Astrocyte (in vitro differentiated cells and primary cell): ENCODE data around the gene LIN9. TPM values are rescaled to one million over a fixed set of nuclear protein-coding genes. Genes with fewer than 3 reads are reported as not detected.

Experiments used
- DNase-seq: peaks from one replicate; pipeline ENCODE4 v3.0.0-alpha.2; 2010; ENCODE audit warnings: low read depth
- FAIRE-seq: peaks from 2 replicates; lab custom pipeline; 2011; peaks lifted over from hg19 to GRCh38; lab: Jason Lieb, UNC
- H2AFZ ChIP-seq: 2 replicates; pipeline ENCODE4 v1.6.0; 2012; ENCODE audit warnings: low read depth, low read length, inconsistent platforms
- H3K27ac ChIP-seq: 2 replicates; pipeline ENCODE4 v1.5.1; 2011; ENCODE audit warnings: low read depth, low read length, inconsistent platforms
- H3K27me3 ChIP-seq: 2 replicates; pipeline ENCODE4 v1.6.0; 2011; ENCODE audit warnings: low read length, inconsistent platforms; ENCODE audit not compliant: insufficient read depth
- H3K36me3 ChIP-seq: 2 replicates; pipeline ENCODE4 v1.5.1; 2011; ENCODE audit warnings: low read length, inconsistent platforms; ENCODE audit not compliant: insufficient read depth
- H3K4me1 ChIP-seq: 2 replicates; pipeline ENCODE4 v1.5.1; 2011; ENCODE audit warnings: low read length, inconsistent platforms; ENCODE audit not compliant: insufficient read depth
- H3K4me2 ChIP-seq: 2 replicates; pipeline ENCODE4 v1.6.0; 2012; ENCODE audit warnings: low read length, inconsistent platforms
- H3K4me3 ChIP-seq: 2 replicates; pipeline ENCODE4 v1.5.1; 2011; ENCODE audit warnings: low read depth, mild to moderate bottlenecking, low read length, inconsistent platforms; ENCODE audit not compliant: insufficient read depth
- H3K79me2 ChIP-seq: 2 replicates; pipeline ENCODE4 v1.6.0; 2012; ENCODE audit warnings: mild to moderate bottlenecking, low read length, inconsistent platforms; ENCODE audit not compliant: insufficient read depth
- H3K9ac ChIP-seq: 2 replicates; pipeline ENCODE4 v1.6.0; 2012; ENCODE audit warnings: mild to moderate bottlenecking, low read length, inconsistent platforms
- H3K9me3 ChIP-seq: 2 replicates; pipeline ENCODE4 v1.5.1; 2012; ENCODE audit warnings: low read depth, mild to moderate bottlenecking, low read length, inconsistent platforms; ENCODE audit not compliant: insufficient read depth
- H4K20me1 ChIP-seq: 2 replicates; pipeline ENCODE4 v1.6.0; 2012; ENCODE audit warnings: low read length, inconsistent platforms; ENCODE audit not compliant: insufficient read depth
- H3K27ac Mint-ChIP-seq: one replicate; pipeline ENCODE4 v1.8.0; 2021; ENCODE audit warnings: mild to moderate bottlenecking, mixed read lengths; ENCODE audit not compliant: unreplicated experiment
- H3K27me3 Mint-ChIP-seq: one replicate; pipeline ENCODE4 v1.8.0; 2021; ENCODE audit warnings: low read depth, mixed read lengths; ENCODE audit not compliant: unreplicated experiment
- H3K36me3 Mint-ChIP-seq: one replicate; pipeline ENCODE4 v1.8.0; 2021; ENCODE audit warnings: low read depth, mixed read lengths; ENCODE audit not compliant: unreplicated experiment
- H3K4me1 Mint-ChIP-seq: one replicate; pipeline ENCODE4 v1.8.0; 2021; ENCODE audit warnings: low read depth, mixed read lengths; ENCODE audit not compliant: unreplicated experiment
- H3K4me3 Mint-ChIP-seq: one replicate; pipeline ENCODE4 v1.8.0; 2021; ENCODE audit warnings: mild to moderate bottlenecking, moderate library complexity, mixed read lengths; ENCODE audit not compliant: unreplicated experiment
- H3K9me3 Mint-ChIP-seq: one replicate; pipeline ENCODE4 v1.8.0; 2021; ENCODE audit warnings: mild to moderate bottlenecking, mixed read lengths; ENCODE audit not compliant: unreplicated experiment
- EZH2 ChIP-seq: IDR thresholded peaks from 2 replicates; pipeline ENCODE4 v1.6.1; 2012; ENCODE audit warnings: mild to moderate bottlenecking, low read length, inconsistent platforms; ENCODE audit not compliant: insufficient read depth
- total RNA-seq: library from RNA; stranded (reverse); gene quantifications from 2 replicates; pipeline ENCODE4 v1.2.1, GENCODE V29; 2021
- TF ChIP-seq, protein P1 (sequence below): IDR thresholded peaks from 2 replicates; pipeline ENCODE4 v1.5.1; 2011; ENCODE audit warnings: low read depth, mild to moderate bottlenecking, inconsistent platforms, low read length, moderate library complexity; ENCODE audit not compliant: insufficient read depth

Gene LIN9
- total RNA-seq, 1 donor from 2014 or later = 4.0 TPM

DNA sequence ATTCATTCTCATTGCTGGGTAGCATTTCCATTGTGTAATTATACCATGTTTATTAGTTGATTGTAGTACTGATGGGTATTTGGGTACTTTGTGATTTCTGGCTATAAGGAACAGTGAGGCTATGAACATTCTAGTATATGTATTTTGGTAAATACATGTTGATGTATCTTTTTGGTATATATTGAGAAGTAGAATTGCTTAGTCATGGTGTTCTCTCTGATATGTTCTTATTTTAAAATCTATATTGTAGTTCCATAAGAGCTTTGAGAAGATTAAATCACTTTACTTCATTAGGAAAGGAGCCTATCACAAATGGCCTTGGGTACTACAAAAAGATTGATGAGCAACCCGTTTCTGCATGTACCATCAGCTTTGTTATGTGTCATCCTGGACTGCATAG lies 72.1 kb downstream of the LIN9 start:
- Histone ChIP-seq H3K4me2 (no peak overlapping the region), H3K4me3 (no peak overlapping the region), H3K9ac (no peak overlapping the region), H3K79me2 (no peaks in the 10 kb centered on the region), H3K4me1 (no peaks in the 10 kb centered on the region), H3K36me3 (peaks cover 4% of the 10 kb centered on the region), H3K27ac (no peak overlapping the region), H2AFZ (no peak overlapping the region), H3K9me3 (no peaks in the 10 kb centered on the region), H4K20me1 (no peaks in the 10 kb centered on the region), H3K27me3 (no peaks in the 10 kb centered on the region)
- no peak overlapping the region for H3K27ac Mint-ChIP-seq
- no peaks in the 10 kb centered on the region for H3K4me1 Mint-ChIP-seq
- no peak for DNase-seq
- no peaks in the 10 kb centered on the region for H3K9me3 Mint-ChIP-seq
- no peaks in the 10 kb centered on the region for H3K36me3 Mint-ChIP-seq
- no peaks in the 10 kb centered on the region for H3K27me3 Mint-ChIP-seq
- TF ChIP-seq EZH2 = no peak
- TF ChIP-seq, protein P1, sequence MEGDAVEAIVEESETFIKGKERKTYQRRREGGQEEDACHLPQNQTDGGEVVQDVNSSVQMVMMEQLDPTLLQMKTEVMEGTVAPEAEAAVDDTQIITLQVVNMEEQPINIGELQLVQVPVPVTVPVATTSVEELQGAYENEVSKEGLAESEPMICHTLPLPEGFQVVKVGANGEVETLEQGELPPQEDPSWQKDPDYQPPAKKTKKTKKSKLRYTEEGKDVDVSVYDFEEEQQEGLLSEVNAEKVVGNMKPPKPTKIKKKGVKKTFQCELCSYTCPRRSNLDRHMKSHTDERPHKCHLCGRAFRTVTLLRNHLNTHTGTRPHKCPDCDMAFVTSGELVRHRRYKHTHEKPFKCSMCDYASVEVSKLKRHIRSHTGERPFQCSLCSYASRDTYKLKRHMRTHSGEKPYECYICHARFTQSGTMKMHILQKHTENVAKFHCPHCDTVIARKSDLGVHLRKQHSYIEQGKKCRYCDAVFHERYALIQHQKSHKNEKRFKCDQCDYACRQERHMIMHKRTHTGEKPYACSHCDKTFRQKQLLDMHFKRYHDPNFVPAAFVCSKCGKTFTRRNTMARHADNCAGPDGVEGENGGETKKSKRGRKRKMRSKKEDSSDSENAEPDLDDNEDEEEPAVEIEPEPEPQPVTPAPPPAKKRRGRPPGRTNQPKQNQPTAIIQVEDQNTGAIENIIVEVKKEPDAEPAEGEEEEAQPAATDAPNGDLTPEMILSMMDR = no peak
- H3K4me3 Mint-ChIP-seq = no peak overlapping the region
- FAIRE-seq = no peak

DNA sequence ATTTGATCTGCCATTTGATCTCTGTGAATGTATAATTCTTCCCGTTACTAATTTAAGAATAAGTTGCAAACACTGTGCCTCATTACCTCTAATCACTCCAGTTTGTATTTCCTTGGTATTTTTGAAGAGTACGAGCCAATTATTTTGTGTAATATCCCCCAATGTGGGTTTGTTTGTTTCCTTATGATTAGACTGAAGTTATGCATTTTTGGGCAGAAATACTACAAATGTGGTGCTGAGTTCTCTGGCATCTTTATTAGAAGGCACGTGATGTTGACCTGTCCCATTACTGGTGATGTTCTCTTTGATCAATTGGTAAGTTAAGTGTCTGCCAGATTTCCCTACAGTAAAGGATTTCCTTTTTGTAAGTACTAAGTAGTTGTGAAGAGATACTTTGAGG lies 75.2 kb downstream of the LIN9 start:
- no peaks in the 10 kb centered on the region for H4K20me1 ChIP-seq
- H3K9ac ChIP-seq = no peak overlapping the region
- FAIRE-seq (no peak), DNase-seq (no peak)
- H3K9me3 ChIP-seq = no peaks in the 10 kb centered on the region
- no peaks in the 10 kb centered on the region for H3K27me3 ChIP-seq
- Mint-ChIP-seq H3K36me3 (no peaks in the 10 kb centered on the region), H3K27ac (no peak overlapping the region), H3K4me3 (no peak overlapping the region), H3K4me1 (no peaks in the 10 kb centered on the region), H3K27me3 (no peaks in the 10 kb centered on the region), H3K9me3 (no peaks in the 10 kb centered on the region)
- H2AFZ ChIP-seq = no peak overlapping the region
- no peak overlapping the region for H3K4me2 ChIP-seq
- H3K36me3 ChIP-seq = peaks cover 9% of the 10 kb centered on the region
- no peaks in the 10 kb centered on the region for H3K4me1 ChIP-seq
- no peak overlapping the region for H3K4me3 ChIP-seq
- TF ChIP-seq, protein P1 = no peak
- TF ChIP-seq EZH2 = no peak
- no peak overlapping the region for H3K27ac ChIP-seq
- H3K79me2 ChIP-seq = no peaks in the 10 kb centered on the region

DNA sequence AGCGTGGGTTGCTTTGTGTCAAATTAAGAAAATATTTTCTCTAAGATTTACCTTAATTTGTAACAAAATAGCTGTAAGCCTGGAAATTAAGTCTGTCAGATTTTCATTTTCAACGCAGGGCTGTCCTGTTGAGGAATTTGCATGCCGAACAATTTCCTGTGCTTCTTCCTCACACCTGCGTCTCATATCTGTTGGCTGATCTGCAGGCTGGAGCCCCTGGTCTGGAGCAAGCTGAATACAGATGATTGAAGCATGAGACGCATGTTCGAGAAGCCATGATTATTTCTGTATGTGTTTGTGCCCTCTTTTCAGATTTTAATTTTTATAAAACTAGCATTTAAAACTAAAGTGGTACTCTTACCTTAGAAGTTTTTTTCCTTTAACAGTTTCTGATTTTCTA lies 75.7 kb downstream of the LIN9 start:
- H3K4me3 ChIP-seq = no peak overlapping the region
- no peaks in the 10 kb centered on the region for H4K20me1 ChIP-seq
- no peaks in the 10 kb centered on the region for H3K36me3 Mint-ChIP-seq
- no peak overlapping the region for H2AFZ ChIP-seq
- FAIRE-seq = no peak
- no peak for DNase-seq
- H3K36me3 ChIP-seq = peaks cover 9% of the 10 kb centered on the region
- no peaks in the 10 kb centered on the region for H3K27me3 Mint-ChIP-seq
- H3K9me3 ChIP-seq = no peaks in the 10 kb centered on the region
- H3K4me1 Mint-ChIP-seq = no peaks in the 10 kb centered on the region
- no peaks in the 10 kb centered on the region for H3K9me3 Mint-ChIP-seq
- H3K4me3 Mint-ChIP-seq = no peak overlapping the region
- H3K27ac Mint-ChIP-seq = no peak overlapping the region
- H3K4me2 ChIP-seq = no peak overlapping the region
- H3K27ac ChIP-seq = no peak overlapping the region
- H3K9ac ChIP-seq = no peak overlapping the region
- H3K79me2 ChIP-seq = no peaks in the 10 kb centered on the region
- H3K4me1 ChIP-seq = no peaks in the 10 kb centered on the region
- TF ChIP-seq EZH2 = no peak
- TF ChIP-seq, protein P1 = no peak
- H3K27me3 ChIP-seq = no peaks in the 10 kb centered on the region
